GM19468 (cell line): ENCODE results near the gene ITGAL.
A peak's percentile ranks its signal among the peaks of the same experiment; 100 is the strongest.
"Not testable (repeated sequence)": the region's sequence is repeated elsewhere in the genome, so short reads cannot be mapped to it uniquely, and the experiment has no call there.

Experiments used
- ATAC-seq: cut with Tn5 transposase; IDR thresholded peaks from one replicate; pipeline ENCODE4 v1.9.1; 2021; ENCODE audit warnings: mild to moderate bottlenecking, moderate library complexity, moderate number of reproducible peaks; ENCODE audit not compliant: unreplicated experiment; ENCODE audit errors: extremely low read depth

The ITGAL gene

GRCh38 chr16:30524575-30525568, 52.3 kb downstream of the ITGAL start:
- no peak for ATAC-seq

GRCh38 chr16:30525844-30526136, 53.2 kb downstream of the ITGAL start:
- ATAC-seq, result no peak

DNA sequence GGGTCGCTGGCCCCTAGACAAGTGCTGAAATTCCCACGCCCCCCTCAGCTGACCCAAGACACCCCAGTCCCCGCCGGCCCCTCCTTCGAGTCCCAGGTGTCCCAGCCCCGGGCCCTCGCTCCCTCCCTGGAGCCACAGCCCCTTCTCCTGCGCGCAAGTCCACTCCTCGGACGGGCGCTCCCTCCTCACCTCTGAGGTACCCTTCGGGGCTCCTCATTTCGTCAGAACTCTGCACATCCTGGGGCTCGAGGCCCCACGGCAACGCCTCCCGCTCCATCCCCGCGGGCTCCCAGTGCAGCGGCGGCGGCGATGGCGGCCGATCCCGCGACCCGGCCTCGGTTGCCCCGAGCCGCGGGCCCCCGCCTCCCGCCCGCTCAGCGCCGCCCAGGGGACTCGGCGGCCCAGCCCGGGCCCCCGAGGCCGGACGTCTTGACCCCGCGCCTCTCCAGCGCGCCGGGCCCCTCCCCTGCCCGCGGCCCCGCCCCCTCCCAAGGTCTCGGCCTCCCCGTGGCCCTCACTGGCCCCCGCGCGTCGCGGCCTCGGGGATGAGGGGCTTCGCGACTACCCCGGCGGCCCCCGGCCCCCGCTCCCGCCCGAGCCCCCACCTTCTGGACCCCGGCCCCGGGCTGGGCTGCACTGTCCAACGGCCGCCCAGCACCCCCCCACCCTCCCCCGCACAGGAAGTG, 53.7 kb downstream of the ITGAL start, which contains the start of gene ZNF768:
Gene ZNF768 (minus strand): TSS at position 430 of the 686 bp plus-strand sequence. CDS start 153 bp downstream, at position 277.
- ATAC-seq, result no peak

DNA sequence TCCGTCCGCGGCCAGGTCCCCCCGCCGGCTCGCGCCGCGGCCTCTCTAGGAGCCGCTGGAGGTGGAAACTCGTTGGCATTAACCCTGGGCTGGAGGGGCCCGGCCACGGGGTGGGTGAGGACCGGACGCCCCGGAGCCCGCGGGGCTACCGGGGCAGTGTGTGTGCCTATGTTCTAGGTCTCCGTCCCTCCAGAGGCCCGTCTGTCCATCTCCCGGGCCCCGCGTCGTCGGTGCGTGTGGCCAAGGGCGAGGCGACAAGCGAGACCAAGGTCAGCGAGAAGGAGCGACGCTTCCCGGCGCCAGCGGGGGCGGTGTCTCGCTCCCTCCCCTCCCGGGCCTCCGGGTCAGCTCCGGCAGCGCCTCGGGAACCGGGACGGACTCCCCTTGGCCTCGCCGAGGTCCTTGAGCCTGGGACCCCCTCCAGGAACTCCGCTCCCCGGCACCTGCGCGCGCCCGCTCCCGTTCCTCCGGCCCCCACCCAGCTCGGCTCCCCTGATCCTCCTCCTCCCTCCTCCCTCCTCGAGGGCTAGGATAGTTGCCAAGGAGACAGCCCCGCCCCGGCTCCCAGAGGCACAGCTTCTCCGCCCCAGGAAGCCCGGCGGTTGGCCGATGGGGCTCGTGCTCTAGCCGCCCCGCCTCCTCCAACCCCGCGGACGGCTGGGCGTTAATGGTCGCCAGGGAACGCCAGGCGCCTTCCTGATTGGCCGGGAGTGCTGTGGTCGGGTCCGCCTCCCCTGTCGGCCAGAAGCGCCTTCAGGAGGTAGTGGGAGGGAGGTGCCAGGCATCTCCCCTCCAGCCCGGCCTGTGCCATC, 54.5 kb downstream of the ITGAL start:
- peak; percentile 82 for ATAC-seq

DNA sequence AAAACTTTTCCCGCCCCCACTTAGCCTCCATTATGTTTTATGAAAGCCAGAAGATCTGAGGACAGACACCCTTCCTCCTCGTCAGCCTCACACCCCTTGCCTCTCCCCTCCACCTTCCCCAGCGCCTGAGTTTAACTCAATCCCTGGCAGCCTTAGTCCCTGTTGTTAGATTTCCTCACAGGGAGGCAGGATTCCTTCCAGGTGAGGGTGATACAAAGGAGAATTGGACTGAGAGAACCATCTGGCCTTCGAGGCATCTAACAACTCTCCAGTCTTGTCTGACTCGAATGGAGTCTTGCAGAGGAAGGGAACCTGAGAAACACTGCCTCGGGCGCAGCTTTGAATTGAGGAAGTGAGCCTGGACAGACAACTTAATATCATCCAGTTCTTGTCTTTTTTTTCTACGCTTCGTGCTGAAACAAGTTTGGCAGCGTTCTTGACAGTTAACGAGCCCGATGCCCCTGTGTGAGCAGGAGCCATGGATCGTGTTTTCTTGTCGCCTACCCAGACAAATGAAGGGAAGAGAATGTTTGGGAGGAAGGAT, 55.2 kb downstream of the ITGAL start:
- no peak for ATAC-seq

- no peak for ATAC-seq
Measured at GRCh38 chr16:30528799-30529457, 56.4 kb downstream of the ITGAL start.

GRCh38 chr16:30530163-30531037, 57.9 kb downstream of the ITGAL start:
- ATAC-seq, result no peak

DNA sequence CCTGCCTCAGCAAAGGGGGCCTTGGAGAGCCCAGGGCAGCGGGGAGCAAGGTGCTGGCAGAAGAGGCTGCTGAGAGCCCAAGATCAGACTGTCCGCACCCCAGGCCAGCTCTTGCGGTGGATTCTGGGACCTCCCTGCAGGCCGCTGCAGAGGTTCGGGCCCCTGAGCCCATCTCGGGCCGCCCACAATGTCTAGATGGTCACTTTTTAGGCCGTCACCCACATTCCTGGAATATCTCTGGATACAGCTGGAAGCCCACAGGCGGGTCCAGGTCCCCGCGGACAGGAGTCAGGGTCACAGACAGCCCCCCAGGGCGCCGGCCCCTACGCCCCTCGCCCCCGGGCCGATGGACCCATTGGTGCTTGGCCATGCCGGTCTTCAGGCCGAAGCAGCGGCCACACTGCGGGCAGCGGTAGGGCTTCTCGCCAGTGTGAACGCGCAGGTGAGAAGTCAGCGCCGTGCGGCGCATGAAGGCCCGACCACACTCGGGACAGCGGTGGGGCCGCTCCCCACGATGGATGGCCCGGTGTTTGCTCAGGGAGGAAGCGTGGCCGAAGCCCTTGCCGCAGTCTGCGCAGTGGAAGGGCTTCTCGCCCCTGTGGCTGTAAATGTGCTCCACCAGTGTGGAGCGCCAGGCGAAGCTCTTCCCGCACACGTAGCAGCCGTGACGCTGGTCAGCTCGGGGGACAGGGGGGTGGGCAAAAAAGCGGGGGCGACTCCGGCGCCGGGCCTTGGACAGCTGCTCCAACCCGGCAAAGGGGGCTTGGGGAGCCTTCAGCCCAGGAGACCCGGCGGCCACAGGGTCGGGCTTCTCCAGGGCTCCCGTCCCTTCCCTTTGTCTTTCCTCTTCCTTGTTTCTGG, 60.0 kb downstream of the ITGAL start:
- ATAC-seq, result no peak

DNA sequence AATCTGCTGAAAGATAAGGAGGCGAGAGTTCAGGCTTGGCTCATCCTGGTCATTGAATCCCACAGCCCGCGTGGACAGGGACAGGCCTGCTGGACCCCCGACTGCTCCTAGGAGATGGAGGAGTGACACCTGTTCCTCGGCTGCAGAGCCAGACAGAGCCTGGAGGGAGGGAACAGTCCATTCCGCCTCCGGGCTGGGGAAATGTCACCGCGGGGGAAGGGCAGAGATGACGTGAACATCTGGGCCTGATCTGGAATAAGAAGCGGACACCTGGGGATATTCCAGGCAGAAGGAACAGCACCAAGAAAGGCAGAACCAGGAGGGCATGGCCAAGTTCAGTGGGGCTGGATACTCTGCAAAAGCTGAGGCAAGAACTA, 60.6 kb downstream of the ITGAL start:
- no peak for ATAC-seq

GRCh38 chr16:30533748-30534367, 61.3 kb downstream of the ITGAL start:
- peak; percentile 11 for ATAC-seq

DNA sequence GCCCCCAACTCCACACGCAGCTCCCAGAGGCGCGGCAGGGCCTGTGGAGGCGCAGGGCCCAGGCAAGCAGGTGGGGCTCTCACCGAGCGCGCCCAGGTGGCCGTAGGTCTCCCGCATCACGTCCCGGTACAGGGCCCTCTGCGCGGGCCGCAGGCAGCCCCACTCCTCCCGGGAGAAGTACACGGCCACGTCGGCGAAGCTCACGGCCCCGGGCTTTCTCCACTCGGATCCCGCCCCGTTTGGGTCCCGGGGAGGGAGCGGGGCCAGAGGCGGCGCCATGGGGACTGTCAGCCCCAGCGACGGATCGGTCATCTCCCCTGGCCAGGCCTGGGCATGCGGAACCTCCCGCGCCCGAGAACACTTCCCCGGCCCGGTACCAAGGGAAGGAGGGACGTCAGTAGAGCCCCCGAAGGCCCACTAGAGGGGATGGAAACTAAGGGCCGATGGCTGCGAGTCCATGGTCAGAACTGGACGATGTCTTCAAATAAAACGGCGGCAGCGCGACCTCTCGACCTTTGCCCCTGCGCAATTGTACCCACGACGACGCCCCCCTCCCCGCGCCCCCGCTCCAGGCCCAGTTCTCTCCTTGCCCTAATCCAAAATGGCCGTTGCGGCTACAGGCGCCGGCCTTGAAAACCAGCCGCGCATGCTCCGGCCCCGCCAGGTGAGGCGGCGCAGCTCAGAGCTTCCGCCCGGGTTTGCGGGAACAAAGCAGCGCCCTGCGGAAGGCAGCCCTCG, 62.0 kb downstream of the ITGAL start, which contains the start of gene ZNF747:
Gene ZNF747 (minus strand): TSS at position 491 of the 738 bp plus-strand sequence. CDS start 179 bp downstream, at position 312.
- peak; percentile 15 for ATAC-seq

DNA sequence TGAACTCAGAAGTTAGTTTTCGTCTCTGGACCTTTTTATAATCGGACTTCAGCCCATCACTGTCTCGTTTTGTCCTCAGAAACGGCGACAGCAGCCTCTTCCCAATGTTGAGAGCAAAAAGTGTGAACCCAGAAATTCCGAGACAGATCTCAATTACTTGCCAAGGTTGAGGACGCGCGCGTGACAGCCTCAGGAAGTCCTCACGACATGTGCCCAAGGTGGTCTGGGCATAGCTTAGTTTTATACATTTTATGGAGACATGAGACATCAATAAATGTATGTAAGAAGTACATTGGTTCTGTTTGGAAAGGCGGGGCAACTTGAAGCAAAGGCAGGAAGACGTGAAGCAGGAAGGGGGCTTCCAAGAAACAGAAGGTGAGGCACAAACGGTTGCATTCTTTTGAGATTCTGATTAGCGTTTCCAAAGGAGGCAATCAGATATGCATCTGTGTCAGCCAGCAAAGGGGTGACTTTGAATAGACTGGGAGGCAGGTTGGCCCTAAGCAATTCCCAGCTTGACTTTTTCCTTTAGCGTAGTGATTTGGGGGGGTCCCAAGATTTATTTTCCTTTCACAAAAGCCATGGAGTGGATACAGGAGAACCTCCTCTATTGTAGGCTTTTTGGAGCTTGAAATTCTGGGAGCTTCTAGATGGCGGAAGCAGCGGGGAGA, 62.7 kb downstream of the ITGAL start:
- no peak for ATAC-seq

DNA sequence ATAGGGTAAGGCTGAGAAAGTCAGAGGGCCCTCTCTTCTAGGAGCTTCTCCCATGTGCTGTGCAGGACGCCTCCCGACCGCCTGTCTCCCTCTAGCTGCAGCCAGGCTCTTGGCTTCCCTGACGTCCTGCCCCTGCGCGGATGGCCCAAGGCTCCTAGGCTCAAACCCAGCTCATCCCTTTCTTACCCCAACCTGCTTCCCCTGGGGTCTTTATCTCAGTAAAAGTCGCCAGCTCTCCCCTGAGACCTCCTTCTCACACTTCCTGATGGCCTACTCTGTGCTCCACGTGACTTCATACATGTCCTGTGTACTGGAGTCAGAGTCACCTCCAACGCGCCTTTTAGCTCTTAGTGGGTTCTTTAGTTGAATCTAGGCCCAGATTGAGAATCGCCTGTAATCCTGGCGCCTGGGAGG, 63.2 kb downstream of the ITGAL start:
- no peak for ATAC-seq

GRCh38 chr16:30536391-30537024, 64.0 kb downstream of the ITGAL start:
- ATAC-seq, result not testable (repeated sequence)
